Right lobe of liver (tissue), 4 donors: ENCODE results near the gene CACNA1S.

Source experiments
- POLR2A ChIP-seq: fragments of 450-650 bp; IDR thresholded peaks from one replicate; pipeline ENCODE4 v1.6.1; 2017; ENCODE audit warnings: antibody characterized with exemption, mild to moderate bottlenecking
- TF ChIP-seq, protein P1 (sequence below), 4 donors: fragments of 200-600 bp in 3 of 4; fragments of 450-650 bp in 1 of 4; IDR thresholded peaks; one replicate each; pipeline versions ENCODE4 v1.5.1 to v1.8.0; 2016 to 2022; ENCODE audit warnings: antibody characterized with exemption in 4 of 4, mild to moderate bottlenecking in 2 of 4
- donor health status: DM: no; HTN: no; CAD: no.
- donor health status: DM: no; HTN: no; CAD: no.
- donor health status: DM: no; HTN: yes; CAD: no.

GRCh38 chr1:201108614-201109013 is 3.6 kb downstream of the CACNA1S start:
- TF ChIP-seq, protein P1, sequence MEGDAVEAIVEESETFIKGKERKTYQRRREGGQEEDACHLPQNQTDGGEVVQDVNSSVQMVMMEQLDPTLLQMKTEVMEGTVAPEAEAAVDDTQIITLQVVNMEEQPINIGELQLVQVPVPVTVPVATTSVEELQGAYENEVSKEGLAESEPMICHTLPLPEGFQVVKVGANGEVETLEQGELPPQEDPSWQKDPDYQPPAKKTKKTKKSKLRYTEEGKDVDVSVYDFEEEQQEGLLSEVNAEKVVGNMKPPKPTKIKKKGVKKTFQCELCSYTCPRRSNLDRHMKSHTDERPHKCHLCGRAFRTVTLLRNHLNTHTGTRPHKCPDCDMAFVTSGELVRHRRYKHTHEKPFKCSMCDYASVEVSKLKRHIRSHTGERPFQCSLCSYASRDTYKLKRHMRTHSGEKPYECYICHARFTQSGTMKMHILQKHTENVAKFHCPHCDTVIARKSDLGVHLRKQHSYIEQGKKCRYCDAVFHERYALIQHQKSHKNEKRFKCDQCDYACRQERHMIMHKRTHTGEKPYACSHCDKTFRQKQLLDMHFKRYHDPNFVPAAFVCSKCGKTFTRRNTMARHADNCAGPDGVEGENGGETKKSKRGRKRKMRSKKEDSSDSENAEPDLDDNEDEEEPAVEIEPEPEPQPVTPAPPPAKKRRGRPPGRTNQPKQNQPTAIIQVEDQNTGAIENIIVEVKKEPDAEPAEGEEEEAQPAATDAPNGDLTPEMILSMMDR (IDR thresholded peaks at IDR 0.05), result no peak
- no peak for TF ChIP-seq POLR2A
